Endothelial cell of umbilical vein (primary cell): ENCODE results near the gene PRRC1. TPM values are rescaled to one million over a fixed set of nuclear protein-coding genes. Genes with fewer than 3 reads are reported as not detected.

Source experiments
- BruUV-seq: library from RNA; stranded (reverse); fragments of 400-500 nt; replicated peaks from 2 replicates; lab custom pipeline; 2021; lab: Mats Ljungman, UMichigan
- CTCF ChIA-PET: fragments of 300-600, 350-600 bp; sonication (Branson Sonifier 250); formaldehyde crosslinking; loops from one replicate; lab custom pipeline; 2021; ENCODE audit warnings: antibody characterized with exemption, inconsistent platforms; lab: Charles Lee
- POLR2A ChIA-PET: fragments of 300-600, 350-600 bp; sonication (Branson Sonifier 250); formaldehyde crosslinking; loops from one replicate; lab custom pipeline; 2021; ENCODE audit warnings: antibody characterized with exemption, inconsistent platforms; lab: Charles Lee
- DNase-seq: peaks from one replicate; pipeline ENCODE4 v3.0.0-alpha.2; 2011; ENCODE audit warnings: low read depth, low spot score
- FAIRE-seq: peaks from 2 replicates; lab custom pipeline; 2011; peaks lifted over from hg19 to GRCh38; lab: Jason Lieb, UNC
- H2AFZ ChIP-seq: 2 replicates; pipeline ENCODE4 v1.6.0; 2012; ENCODE audit warnings: low read depth, low read length, control low read depth, inconsistent platforms
- H3K27ac ChIP-seq: 2 replicates; pipeline ENCODE4 v1.5.1; 2011; ENCODE audit warnings: low read depth, mild to moderate bottlenecking, control low read depth, low read length, moderate library complexity; ENCODE audit not compliant: insufficient read depth
- H3K27me3 ChIP-seq, 2 experiments: 2 replicates each; pipeline versions ENCODE4 v1.6.0 to v1.6.1; 2011; ENCODE audit warnings: low read length in 2 of 2, mixed read lengths in 1 of 2; ENCODE audit not compliant: control insufficient read depth in 2 of 2, insufficient read depth in 2 of 2
- H3K36me3 ChIP-seq, 2 experiments: 2 replicates in 1 of 2; 3 replicates in 1 of 2; pipeline ENCODE4 v1.5.1; 2011; ENCODE audit warnings: low read length in 2 of 2, mild to moderate bottlenecking in 1 of 2, moderate library complexity in 1 of 2; ENCODE audit not compliant: control insufficient read depth in 2 of 2, insufficient read depth in 2 of 2; ENCODE audit errors: extremely low read depth in 1 of 2
- H3K4me1 ChIP-seq: 3 replicates; pipeline ENCODE4 v1.5.1; 2011; ENCODE audit warnings: mild to moderate bottlenecking, low read length; ENCODE audit not compliant: control insufficient read depth, insufficient read depth; ENCODE audit errors: extremely low read depth
- H3K4me2 ChIP-seq: 2 replicates; pipeline ENCODE4 v1.6.1; 2011; ENCODE audit warnings: low read length, control low read depth, mixed read lengths; ENCODE audit not compliant: insufficient read depth
- H3K4me3 ChIP-seq, 3 experiments: fragments of 200-600 bp in 1 of 3; sonication (generic), shearing (Covaris generic) in 1 of 3; replicated peaks in 1 of 3; 2 replicates each; pipeline ENCODE4 v1.5.1; 2011 to 2016; ENCODE audit warnings: control low read depth in 3 of 3, low read length in 3 of 3, mild to moderate bottlenecking in 2 of 3, inconsistent platforms in 1 of 3, low read depth in 1 of 3, moderate library complexity in 1 of 3; ENCODE audit not compliant: insufficient read depth in 1 of 3
- H3K79me2 ChIP-seq: 2 replicates; pipeline ENCODE4 v1.6.0; 2012; ENCODE audit warnings: low read length, inconsistent platforms; ENCODE audit not compliant: control insufficient read depth, insufficient read depth
- H3K9ac ChIP-seq: replicated peaks from 2 replicates; pipeline ENCODE3; 2011; ENCODE audit warnings: low read length, control low read depth; ENCODE audit not compliant: insufficient read depth; ENCODE audit errors: extremely low read depth
- H3K9me1 ChIP-seq: replicated peaks from 3 replicates; pipeline ENCODE4 v1.6.0; 2011; ENCODE audit warnings: mild to moderate bottlenecking, low read length; ENCODE audit not compliant: control insufficient read depth, insufficient read depth; ENCODE audit errors: extremely low read depth
- H3K9me3 ChIP-seq: replicated peaks from 2 replicates; pipeline ENCODE4 v1.5.1; 2012; ENCODE audit warnings: low read length, inconsistent platforms; ENCODE audit not compliant: control insufficient read depth, insufficient read depth
- H4K20me1 ChIP-seq: replicated peaks from 2 replicates; pipeline ENCODE3; 2011; ENCODE audit warnings: mild to moderate bottlenecking, low read length; ENCODE audit not compliant: control insufficient read depth, insufficient read depth; ENCODE audit errors: extremely low read depth
- CTCF ChIP-seq, 2 donors: IDR thresholded peaks; 1 replicate in 1 of 2; 2 replicates in 1 of 2; pipeline ENCODE4 v1.5.1; 2011; ENCODE audit warnings: low read length in 2 of 2, mild to moderate bottlenecking in 2 of 2, moderate library complexity in 2 of 2, control low read depth in 1 of 2, inconsistent platforms in 1 of 2, low read depth in 1 of 2; ENCODE audit not compliant: insufficient read depth in 1 of 2; ENCODE audit errors: extremely low read depth in 1 of 2
- EZH2 ChIP-seq: IDR thresholded peaks from 2 replicates; pipeline ENCODE4 v1.6.1; 2012; ENCODE audit warnings: borderline replicate concordance, low read depth, mild to moderate bottlenecking, moderate library complexity, low read length, inconsistent platforms; ENCODE audit not compliant: severe bottlenecking
- FOS ChIP-seq: IDR thresholded peaks from 2 replicates; pipeline ENCODE4 v1.6.1; 2011; ENCODE audit warnings: mild to moderate bottlenecking, low read length, moderate library complexity, borderline replicate concordance; ENCODE audit not compliant: insufficient read depth
- GATA2 ChIP-seq: IDR thresholded peaks from 2 replicates; pipeline ENCODE4 v1.7.0; 2011; ENCODE audit warnings: low read depth, mild to moderate bottlenecking, moderate library complexity, mixed read lengths, low read length; ENCODE audit not compliant: insufficient read length, insufficient read depth
- JUN ChIP-seq: IDR thresholded peaks from 2 replicates; pipeline ENCODE4 v1.6.1; 2011; ENCODE audit warnings: borderline replicate concordance, low read depth; ENCODE audit not compliant: insufficient read length, insufficient read depth
- MYC ChIP-seq: IDR thresholded peaks from one replicate; pipeline ENCODE4 v1.6.1; 2011; ENCODE audit warnings: mild to moderate bottlenecking, low read depth, low read length
- POLR2A ChIP-seq: IDR thresholded peaks from 2 replicates; pipeline ENCODE4 v1.6.1; 2012; ENCODE audit warnings: low read depth, mild to moderate bottlenecking, control low read depth, low read length
- POLR2AphosphoS5 ChIP-seq: IDR thresholded peaks from 2 replicates; pipeline ENCODE4 v1.6.1; 2012; ENCODE audit warnings: low read depth, mild to moderate bottlenecking, control low read depth, low read length, moderate library complexity; ENCODE audit not compliant: insufficient read depth
- dilution Hi-C: fragments of 300-500 bp; cut with MboI; formaldehyde crosslinking; loops from one replicate; pipeline ENCODE4 v1.15.0; 2019; ENCODE audit warnings: low sequenced_read_pairs; ENCODE audit not compliant: extremely low pct_ligation_motif_present
- intact Hi-C: fragments of 100-400 bp; cut with micrococcal nuclease; formaldehyde crosslinking; loops from one replicate; pipeline ENCODE4 v1.10.0; 2022
- polyA plus RNA-seq, 4 experiments: library from polyadenylated mRNA; depleted of rRNA in 3 of 4; stranded (reverse) in 3 of 4; unstranded in 1 of 4; fragments of >200 nt; gene quantifications; 2 replicates each; pipeline versions ENCODE4 v1.2.1 to v1.2.3, GENCODE V29; 2011 to 2012; ENCODE audit warnings: missing spikeins in 1 of 4
- total RNA-seq: library from RNA; stranded (reverse); gene quantifications from 2 replicates; pipeline ENCODE4 v1.2.3, GENCODE V29; 2021

Gene PRRC1
- total and polyA plus RNA-seq, 2 donors (not counting 3 experiments of a cell fraction or from before 2014, with no cell fraction given): 64.4 to 77.6 TPM

- no peak for DNase-seq
- Histone ChIP-seq H2AFZ (no peak overlapping the region), H3K4me3 (no peak overlapping the region), H3K36me3 (no peaks in the 10 kb centered on the region), H3K27me3 (peaks cover 0 to 2% of the 10 kb centered on the region in 2 experiments), H3K79me2 (no peaks in the 10 kb centered on the region), H3K4me2 (no peak overlapping the region), H3K4me1 (no peaks in the 10 kb centered on the region), H3K9me1 (no peaks in the 10 kb centered on the region), H3K9ac (no peak overlapping the region), H3K27ac (no peak overlapping the region), H3K9me3 (no peaks in the 10 kb centered on the region), H4K20me1 (no peaks in the 10 kb centered on the region)
- dilution Hi-C loops (no loop called here), intact Hi-C loops (no loop called here)
- ChIA-PET POLR2A (no interaction called here), CTCF (no interaction called here)
- FAIRE-seq: no peak
- no TSS peak for BruUV-seq
- no peak for TF ChIP-seq EZH2
- no peak for TF ChIP-seq JUN
- TF ChIP-seq GATA2: no peak
- no peak for TF ChIP-seq MYC
- TF ChIP-seq CTCF (IDR thresholded peaks at IDR 0.05; ENCODE audit: extremely low read depth in 1 of 2, insufficient read depth in 1 of 2, low read depth in 1 of 2, low read length in 2 of 2): no peak
- no peak for TF ChIP-seq POLR2AphosphoS5
- no peak for TF ChIP-seq POLR2A
- no peak for TF ChIP-seq FOS
Observed at GRCh38 chr5:127602481-127602880, 85.0 kb downstream of the PRRC1 start.
